ENCODE measurements around the gene KRT80. TPM values are rescaled to one million over a fixed set of nuclear protein-coding genes. Genes with fewer than 3 reads are reported as not detected.
A peak's percentile ranks its signal among the peaks of the same experiment; 100 is the strongest.

The KRT80 gene
- total RNA-seq, 1 donor from 2014 or later, result 15.5 TPM

GRCh38 chr12:52155048-52155868 is 36.6 kb downstream of the KRT80 start:
- DNase-seq (ENCODE audit: low spot score), result no peak

- DNase-seq (ENCODE audit: low spot score), result no peak
These were observed 38.9 kb downstream of the KRT80 start for GRCh38 chr12:52152905-52153317.

GRCh38 chr12:52151837-52152783 is 39.7 kb downstream of the KRT80 start:
- peak; percentile 58 for DNase-seq (ENCODE audit: low spot score)

- DNase-seq (ENCODE audit: low spot score), result no peak
These were observed 40.5 kb downstream of the KRT80 start for GRCh38 chr12:52151153-52151836.

- DNase-seq (ENCODE audit: low spot score), result no peak
These were observed 42.1 kb downstream of the KRT80 start for GRCh38 chr12:52149651-52150241.

GRCh38 chr12:52149182-52149641 is 42.6 kb downstream of the KRT80 start:
- DNase-seq (ENCODE audit: low spot score), result no peak

GRCh38 chr12:52148464-52149181 is 43.2 kb downstream of the KRT80 start:
- DNase-seq (ENCODE audit: low spot score), result peak; percentile 87

GRCh38 chr12:52147964-52148463 is 43.8 kb downstream of the KRT80 start:
- no peak for DNase-seq (ENCODE audit: low spot score)

GRCh38 chr12:52147367-52147963 is 44.3 kb downstream of the KRT80 start:
- DNase-seq (ENCODE audit: low spot score), result peak; percentile 95

GRCh38 chr12:52146822-52147366 is 44.9 kb downstream of the KRT80 start:
- DNase-seq (ENCODE audit: low spot score), result no peak

GRCh38 chr12:52146089-52146821 is 45.6 kb downstream of the KRT80 start:
- no peak for DNase-seq (ENCODE audit: low spot score)

GRCh38 chr12:52145228-52146088 is 46.4 kb downstream of the KRT80 start:
- no peak for DNase-seq (ENCODE audit: low spot score)

- no peak for DNase-seq (ENCODE audit: low spot score)
These were observed 47.1 kb downstream of the KRT80 start for GRCh38 chr12:52144512-52145227.

GRCh38 chr12:52142431-52142830 is 49.4 kb downstream of the KRT80 start:
- DNase-seq (ENCODE audit: low spot score), result no peak

- no peak for DNase-seq (ENCODE audit: low spot score)
These were observed 49.9 kb downstream of the KRT80 start for GRCh38 chr12:52141875-52142274.

GRCh38 chr12:52141306-52141705 is 50.5 kb downstream of the KRT80 start:
- no peak for DNase-seq (ENCODE audit: low spot score)

- DNase-seq (ENCODE audit: low spot score), result no peak
These were observed 52.2 kb downstream of the KRT80 start for GRCh38 chr12:52139579-52140062.
